CD14-positive monocyte (primary cell): ENCODE results near the gene SMIM20. TPM values are rescaled to one million over a fixed set of nuclear protein-coding genes. Genes with fewer than 3 reads are reported as not detected.
"Not testable (repeated sequence)": the region's sequence is repeated elsewhere in the genome, so short reads cannot be mapped to it uniquely, and the experiment has no call there.

Experiments used
- DNase-seq, 3 donors: peaks; one replicate each; pipeline ENCODE4 v3.0.0-alpha.2; 2011 to 2022
- H2AFZ ChIP-seq: 2 replicates; pipeline ENCODE4 v1.6.0; 2012; ENCODE audit warnings: mild to moderate bottlenecking, low read depth, low read length, inconsistent platforms; ENCODE audit not compliant: insufficient read depth, poor library complexity, severe bottlenecking
- H3K27ac ChIP-seq, 2 donors: 1 replicate in 1 of 2; 2 replicates in 1 of 2; pipeline ENCODE4 v1.5.1; 2012 to 2013; ENCODE audit warnings: low read length in 2 of 2, control low read depth in 1 of 2, inconsistent platforms in 1 of 2, low read depth in 1 of 2, mild to moderate bottlenecking in 1 of 2
- H3K27me3 ChIP-seq, 2 donors: one replicate each; pipeline versions ENCODE4 v1.6.0 to v1.6.1; 2011 to 2013; ENCODE audit warnings: low read length in 2 of 2; ENCODE audit not compliant: control insufficient read depth in 2 of 2, insufficient read depth in 2 of 2
- H3K36me3 ChIP-seq, 2 donors: replicated peaks in 1 of 2; 1 replicate in 1 of 2; 2 replicates in 1 of 2; pipeline versions ENCODE4 v1.5.1 to v1.6.1; 2012 to 2013; ENCODE audit warnings: low read length in 2 of 2, control low read depth in 1 of 2, inconsistent platforms in 1 of 2, mild to moderate bottlenecking in 1 of 2; ENCODE audit not compliant: insufficient read depth in 2 of 2, control insufficient read depth in 1 of 2
- H3K4me1 ChIP-seq, 2 donors: 1 replicate in 1 of 2; 2 replicates in 1 of 2; pipeline versions ENCODE4 v1.5.1 to v1.6.1; 2012 to 2013; ENCODE audit warnings: low read length in 2 of 2, control low read depth in 1 of 2, inconsistent platforms in 1 of 2, mild to moderate bottlenecking in 1 of 2, moderate library complexity in 1 of 2; ENCODE audit not compliant: insufficient read depth in 2 of 2, control insufficient read depth in 1 of 2
- H3K4me2 ChIP-seq: replicated peaks from 2 replicates; pipeline ENCODE3; 2012; ENCODE audit warnings: low read length, moderate library complexity, mild to moderate bottlenecking; ENCODE audit not compliant: poor library complexity, severe bottlenecking; ENCODE audit errors: extremely low read depth
- H3K4me3 ChIP-seq, 3 experiments: fragments of 200-600 bp in 1 of 3; sonication (generic) in 1 of 3; replicated peaks in 1 of 3; 1 replicate in 2 of 3; 2 replicates in 1 of 3; pipeline ENCODE4 v1.5.1; 2011 to 2013; ENCODE audit warnings: low read length in 3 of 3, mild to moderate bottlenecking in 3 of 3, control low read depth in 2 of 3, low read depth in 2 of 3, inconsistent platforms in 1 of 3, moderate library complexity in 1 of 3
- H3K79me2 ChIP-seq: 2 replicates; pipeline ENCODE4 v1.6.0; 2012; ENCODE audit warnings: mild to moderate bottlenecking, control low read depth, inconsistent platforms, low read length, moderate library complexity; ENCODE audit not compliant: insufficient read depth
- H3K9ac ChIP-seq: 2 replicates; pipeline ENCODE4 v1.6.0; 2017; ENCODE audit warnings: low read length, mild to moderate bottlenecking; ENCODE audit not compliant: insufficient read depth, poor library complexity, severe bottlenecking
- H3K9me3 ChIP-seq, 2 donors: replicated peaks in 1 of 2; 1 replicate in 1 of 2; 2 replicates in 1 of 2; pipeline versions ENCODE4 v1.5.1 to v1.6.1; 2012 to 2013; ENCODE audit warnings: low read length in 2 of 2, control low read depth in 1 of 2; ENCODE audit not compliant: control insufficient read depth in 1 of 2, insufficient read depth in 1 of 2
- H4K20me1 ChIP-seq: 2 replicates; pipeline ENCODE4 v1.6.0; 2012; ENCODE audit warnings: mild to moderate bottlenecking, low read length, control low read depth, moderate library complexity; ENCODE audit not compliant: insufficient read depth
- H3K27ac Mint-ChIP-seq, 7 donors: one replicate each; pipeline ENCODE4 v1.8.0; 2020; ENCODE audit warnings: mild to moderate bottlenecking in 7 of 7, mixed read lengths in 7 of 7, moderate library complexity in 6 of 7, inconsistent platforms in 2 of 7
- H3K27me3 Mint-ChIP-seq, 3 donors: one replicate each; pipeline ENCODE4 v1.8.0; 2021 to 2022; ENCODE audit warnings: low read depth in 3 of 3, mild to moderate bottlenecking in 3 of 3, mixed read lengths in 3 of 3, moderate library complexity in 3 of 3, inconsistent platforms in 1 of 3
- H3K36me3 Mint-ChIP-seq, 2 donors: one replicate each; pipeline ENCODE4 v1.8.0; 2020; ENCODE audit warnings: mixed read lengths in 2 of 2, inconsistent platforms in 1 of 2, mild to moderate bottlenecking in 1 of 2
- H3K4me1 Mint-ChIP-seq: one replicate; pipeline ENCODE4 v1.8.0; 2020; ENCODE audit warnings: mild to moderate bottlenecking, mixed read lengths
- H3K4me3 Mint-ChIP-seq, 2 donors: one replicate each; pipeline ENCODE4 v1.8.0; 2020; ENCODE audit warnings: mild to moderate bottlenecking in 2 of 2, mixed read lengths in 2 of 2, moderate library complexity in 1 of 2
- H3K9me3 Mint-ChIP-seq, 7 donors: one replicate each; pipeline ENCODE4 v1.8.0; 2020 to 2022; ENCODE audit warnings: mixed read lengths in 7 of 7, mild to moderate bottlenecking in 6 of 7, moderate library complexity in 6 of 7, inconsistent platforms in 2 of 7
- CTCF ChIP-seq: fragments of 200-600 bp; IDR thresholded peaks from one replicate; pipeline ENCODE4 v1.8.0; 2022; ENCODE audit warnings: antibody characterized with exemption, mild to moderate bottlenecking
- WGBS: methylation state at CpG from one replicate; pipeline ENCODE4 v1.1.5; 2013; ENCODE audit warnings: missing lambda C conversion rate; ENCODE audit not compliant: insufficient coverage; 5-methylcytosine and 5-hydroxymethylcytosine counted together
- intact Hi-C, 2 donors: fragments of 100-400 bp; cut with micrococcal nuclease; formaldehyde crosslinking; loops; one replicate each; pipeline versions ENCODE4 v1.15.0 to v1.15.1; 2023
- polyA minus RNA-seq: library from RNA; depleted of rRNA, polyadenylated mRNA; stranded (reverse); fragments of >200 nt; gene quantifications from 2 replicates; pipeline ENCODE4 v1.2.3, GENCODE V29; 2012
- polyA plus RNA-seq, 3 donors: library from polyadenylated mRNA; depleted of rRNA in 1 of 3; unstranded in 2 of 3; stranded (reverse) in 1 of 3; fragments of 300-500 nt in 2 of 3; fragments of >200 nt in 1 of 3; fragmentation: Illumina TruSeq in 2 of 3; gene quantifications; 1 replicate in 2 of 3; 2 replicates in 1 of 3; pipeline ENCODE4 v1.2.3, GENCODE V29; 2012 to 2021
- total RNA-seq, 12 experiments: library from RNA in 1 of 12; stranded (reverse) in 1 of 12; fragments of 120-200 nt in 1 of 12; gene quantifications; one replicate each; pipeline ENCODE4 v1.2.4 and lab custom pipeline; 2013 to 2026; ENCODE audit warnings: mixed read lengths in 6 of 12, inconsistent platforms in 1 of 12

The SMIM20 gene
- total RNA-seq (2013) = 29.0 TPM
- polyA plus RNA-seq = 10 to 100 TPM; 10.4 to 38.1 (median 33.7) TPM
- polyA minus RNA-seq = 6.0 and 8.1 TPM in 2 replicates
- total RNA-seq (lab: John Stamatoyannopoulos, UW) = 2.0 to 10.8 (median 6.5) reads per million in 11 experiments

- DNase-seq = peak; percentile 79 to 89 (median 86)
- H3K4me3 ChIP-seq = peak within 1 kb of the TSS; percentile 74 to 91 (median 74)
- peak within 1 kb of the TSS; percentile 85 for H3K9ac ChIP-seq
- peaks cover 18% of the 10 kb centered on the region in 2 donors for H3K4me1 ChIP-seq
- H3K27ac Mint-ChIP-seq = peak within 1 kb of the TSS; percentile 94 to 98 (median 97)
- peak within 1 kb of the TSS; percentile 97 for H3K4me3 Mint-ChIP-seq
- H2AFZ ChIP-seq = peak within 1 kb of the TSS; percentile 93
- H3K79me2 ChIP-seq = no peaks in the 10 kb centered on the region
- H3K4me1 Mint-ChIP-seq = peaks cover 25% of the 10 kb centered on the region
- H3K9me3 Mint-ChIP-seq = peaks cover 0 to 5% (median 2%) of the 10 kb centered on the region in 7 donors
- H3K27me3 ChIP-seq = no peaks in the 10 kb centered on the region
- WGBS = under 1% methylated on average over 38 of the region's 57 CpGs
- H3K36me3 Mint-ChIP-seq = peaks cover 0 to 2% of the 10 kb centered on the region in 2 donors
- intact Hi-C loops = loop anchor here (5.0 kb wide), 2 partner anchors 52 to 57 kb away; partner anchors contain the start of gene SEL1L3 (in 1 of the 2)
- H3K9me3 ChIP-seq = no peaks in the 10 kb centered on the region
- H3K27ac ChIP-seq = peak within 1 kb of the TSS; percentile 86 to 92
- TF ChIP-seq CTCF = no peak
- no peaks in the 10 kb centered on the region for H4K20me1 ChIP-seq
- peaks cover 3 to 6% (median 4%) of the 10 kb centered on the region in 3 donors for H3K27me3 Mint-ChIP-seq
- H3K4me2 ChIP-seq = peak within 1 kb of the TSS; percentile 86
- H3K36me3 ChIP-seq = no peaks in the 10 kb centered on the region
Measured at GRCh38 chr4:25913851-25914669, at the start of gene SMIM20. TSS of gene SMIM20 (plus strand) at chr4:25914220. CDS start at chr4:25914314, 94 bp downstream.

GRCh38 chr4:25865586-25865985 is 48.4 kb upstream of the SMIM20 start:
- Histone ChIP-seq H3K4me3 (no peak overlapping the region), H3K4me2 (no peak overlapping the region), H3K27ac (no peak overlapping the region), H3K9ac (no peak overlapping the region), H3K4me1 (peaks cover 20 to 25% of the 10 kb centered on the region in 2 donors), H3K9me3 (no peaks in the 10 kb centered on the region), H3K27me3 (peaks cover 0 to 14% of the 10 kb centered on the region in 2 donors), H3K79me2 (no peaks in the 10 kb centered on the region), H3K36me3 (no peaks in the 10 kb centered on the region), H2AFZ (no peak overlapping the region), H4K20me1 (no peaks in the 10 kb centered on the region)
- H3K4me1 Mint-ChIP-seq = peaks cover 23% of the 10 kb centered on the region
- no peak overlapping the region for H3K27ac Mint-ChIP-seq
- TF ChIP-seq CTCF = no peak
- intact Hi-C loops = no loop called here
- DNase-seq = no peak
- peaks cover 0 to 4% of the 10 kb centered on the region in 2 donors for H3K36me3 Mint-ChIP-seq
- H3K9me3 Mint-ChIP-seq = peaks cover 0 to 5% (median 3%) of the 10 kb centered on the region in 7 donors
- no CpG with 5 or more reads among the region's 4 CpGs for WGBS
- no peak overlapping the region for H3K4me3 Mint-ChIP-seq
- peaks cover 14 to 24% (median 22%) of the 10 kb centered on the region in 3 donors for H3K27me3 Mint-ChIP-seq

- H3K4me2 ChIP-seq, H3K27ac ChIP-seq, H2AFZ ChIP-seq, H3K9ac ChIP-seq, H3K79me2 ChIP-seq, H3K9me3 ChIP-seq, H3K36me3 ChIP-seq, H3K4me3 Mint-ChIP-seq, H4K20me1 ChIP-seq, H3K9me3 Mint-ChIP-seq, H3K4me3 ChIP-seq, DNase-seq, H3K36me3 Mint-ChIP-seq, intact Hi-C loops: not testable (repeated sequence)
- Histone ChIP-seq H3K27me3 (peaks cover 0 to 14% of the 10 kb centered on the region in 2 donors), H3K4me1 (peaks cover 12 to 16% of the 10 kb centered on the region in 2 donors)
- WGBS = no CpG with 5 or more reads among the region's 4 CpGs
- Mint-ChIP-seq H3K27me3 (peaks cover 14 to 22% (median 22%) of the 10 kb centered on the region in 3 donors), H3K4me1 (peaks cover 15% of the 10 kb centered on the region), H3K27ac (peak overlapping the region in 2 of 7 donors; percentile 26 to 68)
Measured at GRCh38 chr4:25866401-25866800, 47.6 kb upstream of the SMIM20 start.
